ENCODE results near the gene CDHR5. TPM values are rescaled to one million over a fixed set of nuclear protein-coding genes. Genes with fewer than 3 reads are reported as not detected.

Gene CDHR5
- total RNA-seq, 1 donor, result not detected

DNA sequence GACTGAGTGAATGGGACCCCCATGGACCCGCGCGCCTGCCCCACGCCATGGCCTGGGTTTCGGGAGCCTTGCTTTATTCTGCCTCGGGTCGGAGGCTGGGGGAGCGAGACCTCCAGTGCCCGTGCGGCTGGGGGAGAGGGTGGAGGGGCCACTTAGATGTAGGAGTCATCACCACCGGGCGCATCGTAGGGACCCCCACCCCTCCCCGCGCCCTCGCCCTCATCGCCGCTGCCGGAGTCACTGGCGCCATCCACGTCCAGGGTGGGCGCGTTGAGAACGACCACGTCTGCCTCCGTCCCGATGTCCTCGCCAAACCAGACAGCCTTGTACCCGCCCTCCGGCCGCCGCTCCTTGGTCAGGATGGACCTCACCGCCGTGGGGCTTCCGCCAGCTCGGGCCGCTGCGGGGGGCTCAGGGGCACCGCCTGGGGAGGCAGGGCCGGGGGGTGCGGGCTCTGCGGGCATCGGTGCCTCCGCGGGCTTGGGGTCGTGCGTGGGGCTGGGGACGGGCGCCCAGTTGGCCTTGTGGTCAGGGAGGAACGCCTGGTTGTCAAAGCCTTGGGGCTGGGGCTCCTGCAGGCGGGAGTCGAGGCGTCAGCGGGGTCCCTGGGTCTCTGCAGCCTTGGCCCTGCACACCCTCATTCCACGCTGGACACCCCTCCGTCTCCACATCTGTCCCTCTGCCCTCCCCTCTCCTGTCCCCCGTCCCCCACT lies 7.4 kb downstream of the CDHR5 start:
- Histone ChIP-seq H3K4me3 (ENCODE audit: insufficient read depth, low read length) (no peak overlapping the region), H3K27me3 (ENCODE audit: insufficient read depth, low read length) (no peaks in the 10 kb centered on the region), H3K9me3 (ENCODE audit: low read depth, low read length) (no peaks in the 10 kb centered on the region), H2AFZ (ENCODE audit: low read length) (no peak overlapping the region), H3K4me2 (ENCODE audit: insufficient read depth, low read length) (no peak overlapping the region), H4K20me1 (ENCODE audit: insufficient read depth, low read length) (peaks cover 24% of the 10 kb centered on the region), H3K36me3 (ENCODE audit: insufficient read depth, low read length) (peaks cover 9% of the 10 kb centered on the region), H3K79me2 (ENCODE audit: insufficient read depth, low read length) (no peaks in the 10 kb centered on the region), H3K4me1 (ENCODE audit: insufficient read depth, low read length) (peaks cover 10% of the 10 kb centered on the region), H3K27ac (ENCODE audit: low read depth, low read length) (no peak overlapping the region)
- DNase-seq (ENCODE audit: insufficient read length, low spot score, missing footprints), result no peak
- TF ChIP-seq, protein P1, sequence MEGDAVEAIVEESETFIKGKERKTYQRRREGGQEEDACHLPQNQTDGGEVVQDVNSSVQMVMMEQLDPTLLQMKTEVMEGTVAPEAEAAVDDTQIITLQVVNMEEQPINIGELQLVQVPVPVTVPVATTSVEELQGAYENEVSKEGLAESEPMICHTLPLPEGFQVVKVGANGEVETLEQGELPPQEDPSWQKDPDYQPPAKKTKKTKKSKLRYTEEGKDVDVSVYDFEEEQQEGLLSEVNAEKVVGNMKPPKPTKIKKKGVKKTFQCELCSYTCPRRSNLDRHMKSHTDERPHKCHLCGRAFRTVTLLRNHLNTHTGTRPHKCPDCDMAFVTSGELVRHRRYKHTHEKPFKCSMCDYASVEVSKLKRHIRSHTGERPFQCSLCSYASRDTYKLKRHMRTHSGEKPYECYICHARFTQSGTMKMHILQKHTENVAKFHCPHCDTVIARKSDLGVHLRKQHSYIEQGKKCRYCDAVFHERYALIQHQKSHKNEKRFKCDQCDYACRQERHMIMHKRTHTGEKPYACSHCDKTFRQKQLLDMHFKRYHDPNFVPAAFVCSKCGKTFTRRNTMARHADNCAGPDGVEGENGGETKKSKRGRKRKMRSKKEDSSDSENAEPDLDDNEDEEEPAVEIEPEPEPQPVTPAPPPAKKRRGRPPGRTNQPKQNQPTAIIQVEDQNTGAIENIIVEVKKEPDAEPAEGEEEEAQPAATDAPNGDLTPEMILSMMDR (IDR thresholded peaks at IDR 0.05; ENCODE audit: extremely low read depth, low read depth, low read length), result no peak

DNA sequence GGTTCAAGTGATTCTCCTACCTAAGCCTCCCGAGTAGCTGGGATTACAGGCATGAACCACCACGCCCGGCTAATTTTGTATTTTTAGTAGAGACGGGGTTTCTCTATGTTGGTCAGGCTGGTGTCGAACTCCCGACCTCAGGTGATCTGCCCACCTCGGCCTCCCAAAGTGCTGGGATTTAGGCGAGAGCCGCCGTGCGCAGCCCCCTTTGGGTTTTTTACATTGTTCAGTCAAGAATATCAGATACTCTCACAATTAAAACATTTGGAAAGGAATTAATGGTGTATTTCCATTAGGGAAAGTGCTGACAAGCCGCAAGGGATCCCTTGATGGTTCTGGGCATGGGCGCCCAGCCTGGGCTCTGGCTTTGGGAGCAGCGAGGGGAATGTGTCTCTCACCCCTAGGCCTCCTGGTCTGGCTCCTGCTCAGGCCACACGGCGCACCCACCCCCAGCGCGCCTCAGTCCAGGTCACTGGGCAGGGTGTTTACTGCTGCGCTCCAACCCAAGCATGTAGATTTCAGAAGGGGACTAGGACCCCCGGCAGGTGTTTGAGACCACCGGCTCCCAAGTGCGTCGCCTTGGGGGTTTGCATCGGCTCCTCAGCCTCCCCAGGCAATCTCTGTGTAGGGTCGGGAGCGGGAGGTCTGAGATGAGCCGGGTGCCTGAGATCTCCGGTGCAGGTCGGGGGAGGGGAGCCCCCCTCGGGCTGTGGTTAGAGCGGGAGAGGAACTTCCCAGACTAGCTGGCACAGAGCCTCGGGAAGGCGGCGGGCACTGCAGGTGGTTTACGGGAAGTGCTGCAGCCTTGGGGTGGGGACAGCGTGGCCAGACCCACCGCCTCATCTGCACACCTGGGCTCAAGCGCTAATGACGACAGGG lies 8.2 kb downstream of the CDHR5 start:
- H2AFZ ChIP-seq (ENCODE audit: low read length), result no peak overlapping the region
- TF ChIP-seq, protein P1 (IDR thresholded peaks at IDR 0.05; ENCODE audit: extremely low read depth, low read depth, low read length), result no peak
- peak overlapping the region; percentile 83 for H3K27ac ChIP-seq (ENCODE audit: low read depth, low read length)
- H3K4me1 ChIP-seq (ENCODE audit: insufficient read depth, low read length), result peaks cover 10% of the 10 kb centered on the region
- H3K9me3 ChIP-seq (ENCODE audit: low read depth, low read length), result no peaks in the 10 kb centered on the region
- peak overlapping the region; percentile 90 for H3K4me3 ChIP-seq (ENCODE audit: insufficient read depth, low read length)
- H4K20me1 ChIP-seq (ENCODE audit: insufficient read depth, low read length), result peaks cover 29% of the 10 kb centered on the region
- H3K27me3 ChIP-seq (ENCODE audit: insufficient read depth, low read length), result no peaks in the 10 kb centered on the region
- peak; percentile 89 for DNase-seq (ENCODE audit: insufficient read length, low spot score, missing footprints)
- H3K4me2 ChIP-seq (ENCODE audit: insufficient read depth, low read length), result peak overlapping the region; percentile 97
- peaks cover 16% of the 10 kb centered on the region for H3K36me3 ChIP-seq (ENCODE audit: insufficient read depth, low read length)
- H3K79me2 ChIP-seq (ENCODE audit: insufficient read depth, low read length), result no peaks in the 10 kb centered on the region

DNA sequence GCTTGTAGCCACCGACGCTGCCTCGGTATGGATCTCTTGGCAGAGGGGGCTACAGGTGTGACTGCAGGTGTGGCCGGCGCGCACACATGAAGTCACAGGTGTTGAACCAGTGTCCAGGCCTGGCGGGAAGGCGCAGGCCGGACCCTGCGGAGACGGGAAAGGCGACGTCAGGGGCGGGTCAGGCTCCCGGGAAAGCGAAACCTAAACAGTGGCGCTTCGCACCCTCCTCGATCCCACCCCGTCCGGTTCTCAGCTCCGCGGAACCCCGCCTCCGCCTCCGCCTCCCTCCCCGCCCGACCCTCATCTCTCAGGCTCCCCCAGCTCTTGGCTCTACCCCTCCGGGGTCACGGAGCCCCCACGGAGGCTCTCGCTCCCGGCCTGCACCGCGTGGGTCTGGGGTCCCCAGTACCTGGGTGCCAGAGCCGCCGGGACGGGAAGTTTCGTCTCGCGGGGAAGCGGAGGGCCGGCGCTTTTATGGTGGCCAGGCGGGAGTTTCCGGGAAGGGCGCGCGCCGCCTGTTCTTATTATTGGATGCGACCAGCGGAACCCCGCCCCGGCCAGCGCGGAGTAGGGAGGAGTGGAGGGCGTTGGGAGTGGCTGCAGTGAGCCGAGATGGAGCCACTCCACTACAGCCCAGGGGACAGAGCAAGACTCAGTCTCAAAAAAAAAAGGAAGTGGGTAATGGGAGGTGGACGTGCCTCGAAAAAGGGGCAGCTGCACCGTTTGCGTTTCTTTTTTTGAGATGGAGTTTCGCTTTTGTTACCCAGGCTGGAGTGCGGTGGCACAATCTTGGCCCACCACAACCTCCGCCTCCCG lies 9.0 kb downstream of the CDHR5 start, which contains the start of gene IRF7:
IRF7 (minus strand) TSS at position 447 of the 816 bp plus-strand sequence. CDS start 586 bp downstream, outside the sequence.
- H3K9me3 ChIP-seq (ENCODE audit: low read depth, low read length), result no peaks in the 10 kb centered on the region
- DNase-seq (ENCODE audit: insufficient read length, low spot score, missing footprints), result peak; percentile 100
- peak within 1 kb of the TSS; percentile 83 for H3K27ac ChIP-seq (ENCODE audit: low read depth, low read length)
- H3K79me2 ChIP-seq (ENCODE audit: insufficient read depth, low read length), result no peaks in the 10 kb centered on the region
- peak within 1 kb of the TSS; percentile 97 for H3K4me2 ChIP-seq (ENCODE audit: insufficient read depth, low read length)
- H4K20me1 ChIP-seq (ENCODE audit: insufficient read depth, low read length), result peaks cover 29% of the 10 kb centered on the region
- TF ChIP-seq, protein P1 (IDR thresholded peaks at IDR 0.05; ENCODE audit: extremely low read depth, low read depth, low read length), result no peak
- no peaks in the 10 kb centered on the region for H3K27me3 ChIP-seq (ENCODE audit: insufficient read depth, low read length)
- peaks cover 24% of the 10 kb centered on the region for H3K36me3 ChIP-seq (ENCODE audit: insufficient read depth, low read length)
- H2AFZ ChIP-seq (ENCODE audit: low read length), result no peak within 1 kb of the TSS
- H3K4me3 ChIP-seq (ENCODE audit: insufficient read depth, low read length), result peak within 1 kb of the TSS; percentile 90
- peaks cover 10% of the 10 kb centered on the region for H3K4me1 ChIP-seq (ENCODE audit: insufficient read depth, low read length)

Measured in osteoblast (primary cell).